Measurements from ENCODE around the gene INIP. TPM values are rescaled to one million over a fixed set of nuclear protein-coding genes. Genes with fewer than 3 reads are reported as not detected.

The INIP gene
- total and polyA plus RNA-seq, 9 of the 15 experiments (the other 6 are each of a cell fraction or from before 2014, with no cell fraction given) = 11.9 to 87.9 (median 37.3) TPM

- TF ChIP-seq, protein P1, sequence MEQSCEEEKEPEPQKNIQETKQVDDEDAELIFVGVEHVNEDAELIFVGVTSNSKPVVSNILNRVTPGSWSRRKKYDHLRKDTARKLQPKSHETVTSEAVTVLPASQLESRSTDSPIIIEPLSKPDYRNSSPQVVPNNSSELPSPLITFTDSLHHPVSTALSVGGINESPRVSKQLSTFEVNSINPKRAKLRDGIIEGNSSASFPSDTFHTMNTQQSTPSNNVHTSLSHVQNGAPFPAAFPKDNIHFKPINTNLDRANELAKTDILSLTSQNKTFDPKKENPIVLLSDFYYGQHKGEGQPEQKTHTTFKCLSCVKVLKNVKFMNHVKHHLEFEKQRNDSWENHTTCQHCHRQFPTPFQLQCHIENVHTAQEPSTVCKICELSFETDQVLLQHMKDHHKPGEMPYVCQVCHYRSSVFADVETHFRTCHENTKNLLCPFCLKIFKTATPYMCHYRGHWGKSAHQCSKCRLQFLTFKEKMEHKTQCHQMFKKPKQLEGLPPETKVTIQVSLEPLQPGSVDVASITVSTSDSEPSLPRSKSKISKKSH (CRISPR knock-in tag; IDR thresholded peaks at IDR 0.05) = no peak
- no peak for TF ChIP-seq CHD7 (IDR thresholded peaks at IDR 0.05; ENCODE audit: low read depth, low read length)
- no peak for TF ChIP-seq SMARCC2 (IDR thresholded peaks at IDR 0.05; ENCODE audit: low read depth)
- TF ChIP-seq DDX20 (tag; IDR thresholded peaks at IDR 0.05; ENCODE audit: low read depth) = no peak
- TF ChIP-seq MLLT1 (IDR thresholded peaks at IDR 0.05) = no peak; a peak in 1 of 4 replicates
- no peak for TF ChIP-seq CBFB (CRISPR knock-in tag; IDR thresholded peaks at IDR 0.05)
- TF ChIP-seq TRIM28 (IDR thresholded peaks at IDR 0.05) = peak; percentile 27; the same call in 1 of the 2 replicates
- TF ChIP-seq ASH1L (IDR thresholded peaks at IDR 0.05; ENCODE audit: borderline replicate concordance, low read depth, partially characterized antibody) = no peak
- no peak for TF ChIP-seq ZNF75A (CRISPR knock-in tag; IDR thresholded peaks at IDR 0.05)
- 0 out of 2 replicates have a peak, but pooled peaks have one; percentile 38 for TF ChIP-seq ZFPM2 (CRISPR knock-in tag; IDR thresholded peaks at IDR 0.05)
Measured at GRCh38 chr9:112750016-112750763, 32.3 kb upstream of the INIP start, which contains the start of gene SNX30 (continued).
